ENCODE data around the gene TROAP.

Gene TROAP

DNA sequence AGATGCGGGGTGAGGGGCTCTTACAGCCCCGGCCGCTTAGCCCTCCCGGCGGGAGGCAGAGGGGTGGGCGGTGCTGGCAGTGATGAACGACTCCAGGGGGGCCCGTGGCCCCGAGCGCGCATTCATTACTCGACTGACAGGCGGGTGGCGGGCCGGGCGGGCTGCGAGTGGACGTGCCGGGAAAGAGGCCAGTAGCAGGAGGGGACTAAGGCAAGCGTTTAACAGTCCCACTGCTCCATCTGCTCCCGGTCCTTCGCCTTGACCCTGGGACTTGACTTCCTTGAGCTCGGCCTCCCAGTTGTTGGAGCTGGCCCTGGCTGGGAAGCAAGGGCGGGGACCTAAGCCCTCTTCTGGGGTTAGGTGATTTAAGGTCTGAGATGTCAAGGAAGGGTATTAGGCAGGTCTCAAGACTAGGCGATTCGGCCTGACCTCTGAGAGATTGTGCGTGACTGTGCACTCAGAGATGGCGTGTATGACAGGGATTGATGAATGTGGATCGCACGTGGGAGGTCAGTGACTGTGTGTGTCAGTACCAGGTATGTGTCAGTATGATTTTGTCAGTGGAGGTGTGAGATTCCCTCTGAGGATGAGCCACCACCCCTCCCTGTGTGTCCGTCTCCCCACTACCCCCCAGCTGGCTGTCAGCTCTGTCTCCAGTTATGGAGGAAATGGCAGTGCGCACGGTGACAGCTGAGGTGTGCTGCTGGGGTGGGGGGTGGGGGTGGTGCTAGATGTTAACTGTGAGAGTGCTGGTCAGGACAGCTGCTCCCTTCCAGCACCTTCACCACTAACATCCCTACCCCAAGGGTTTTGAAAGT, 20.1 kb downstream of the TROAP start:
- DNase-seq (ENCODE audit: low spot score), result no peak

GRCh38 chr12:49344486-49345050, 21.5 kb downstream of the TROAP start:
- no peak for DNase-seq (ENCODE audit: low spot score)

DNA sequence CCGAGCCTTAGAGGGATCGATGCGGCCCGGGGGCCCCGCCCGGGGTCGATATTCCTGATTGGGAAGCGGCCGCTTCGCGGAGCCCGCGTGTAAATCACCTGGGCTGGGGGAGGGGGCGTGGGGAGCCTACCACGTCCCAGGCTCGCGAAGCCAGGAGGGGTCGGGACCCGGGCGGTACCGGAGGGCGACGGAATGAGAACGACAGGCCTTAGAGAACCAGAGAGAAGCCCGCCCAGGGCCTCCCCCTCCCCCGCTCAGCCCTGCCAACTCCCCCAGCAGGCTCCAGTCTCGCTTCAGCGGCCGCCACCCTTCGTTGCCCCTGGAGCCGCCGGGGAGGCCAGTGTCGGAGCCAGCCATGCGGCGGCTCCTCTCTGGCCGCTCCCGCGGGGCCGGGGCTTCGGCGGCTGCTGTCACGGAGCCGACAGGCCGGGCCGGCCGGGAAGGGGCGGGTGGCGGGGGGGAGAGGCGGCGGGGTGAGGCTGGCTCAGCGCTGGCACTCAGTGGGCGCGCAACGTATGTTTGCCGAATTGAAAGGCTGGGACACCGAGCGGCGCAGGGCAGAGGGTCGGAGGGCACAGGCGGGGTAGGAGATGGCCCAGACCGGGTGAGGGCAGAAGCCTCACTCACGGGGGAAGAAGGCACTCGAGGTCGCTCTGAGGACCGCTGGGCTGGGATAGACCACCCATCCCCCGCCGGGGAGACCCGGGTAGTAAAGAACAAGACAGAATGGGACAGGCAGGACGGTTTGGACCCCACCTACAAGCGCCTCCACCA, 22.2 kb downstream of the TROAP start:
- DNase-seq (ENCODE audit: low spot score), result peak; percentile 77

DNA sequence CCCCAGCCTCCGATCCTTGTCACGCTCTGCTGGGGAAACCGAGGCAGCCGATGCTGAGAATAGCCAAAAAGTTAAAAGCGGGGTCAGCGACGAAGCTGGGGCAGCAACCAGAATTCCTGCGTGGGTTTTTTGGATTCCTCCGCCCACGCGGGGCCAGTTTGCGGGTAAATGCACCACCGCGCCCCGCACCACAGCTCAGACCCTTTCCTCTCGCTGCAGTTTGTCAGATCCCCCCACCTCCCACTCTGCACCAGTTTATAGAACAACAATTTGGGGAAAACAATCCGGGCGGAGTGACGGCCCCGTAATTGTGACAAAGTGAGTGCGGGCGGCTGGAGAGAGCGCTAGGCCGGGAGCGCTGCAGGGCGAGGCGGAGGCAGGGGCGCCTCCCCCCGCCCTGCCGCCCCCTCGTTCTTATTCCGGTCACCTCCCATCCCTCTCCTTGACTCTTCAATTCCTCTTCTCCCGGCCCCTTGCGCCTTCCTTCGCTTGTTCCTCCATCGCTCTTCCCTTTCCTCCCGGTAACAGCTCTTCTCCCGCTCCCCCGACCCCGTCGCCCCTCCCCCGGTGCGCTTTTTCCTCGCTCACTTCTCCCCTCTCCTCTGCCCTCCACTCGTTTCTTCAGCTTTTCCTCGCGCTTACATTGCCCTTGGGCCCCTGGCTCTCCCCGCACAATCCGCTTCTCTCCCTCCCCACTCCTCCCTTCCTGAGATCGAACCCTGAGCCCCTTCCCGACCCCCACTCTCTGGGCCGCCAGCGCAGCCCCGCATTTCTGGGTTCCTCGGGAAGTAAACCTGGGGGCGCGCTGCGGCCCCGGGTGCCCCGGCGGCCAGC, 23.0 kb downstream of the TROAP start:
- no peak for DNase-seq (ENCODE audit: low spot score)

GRCh38 chr12:49346659-49347310, 23.7 kb downstream of the TROAP start, which contains the start of gene DNAJC22:
TSS of gene DNAJC22 (plus strand) at chr12:49346888. CDS start at chr12:49348873, 1,985 bp downstream.
- DNase-seq (ENCODE audit: low spot score), result no peak

DNA sequence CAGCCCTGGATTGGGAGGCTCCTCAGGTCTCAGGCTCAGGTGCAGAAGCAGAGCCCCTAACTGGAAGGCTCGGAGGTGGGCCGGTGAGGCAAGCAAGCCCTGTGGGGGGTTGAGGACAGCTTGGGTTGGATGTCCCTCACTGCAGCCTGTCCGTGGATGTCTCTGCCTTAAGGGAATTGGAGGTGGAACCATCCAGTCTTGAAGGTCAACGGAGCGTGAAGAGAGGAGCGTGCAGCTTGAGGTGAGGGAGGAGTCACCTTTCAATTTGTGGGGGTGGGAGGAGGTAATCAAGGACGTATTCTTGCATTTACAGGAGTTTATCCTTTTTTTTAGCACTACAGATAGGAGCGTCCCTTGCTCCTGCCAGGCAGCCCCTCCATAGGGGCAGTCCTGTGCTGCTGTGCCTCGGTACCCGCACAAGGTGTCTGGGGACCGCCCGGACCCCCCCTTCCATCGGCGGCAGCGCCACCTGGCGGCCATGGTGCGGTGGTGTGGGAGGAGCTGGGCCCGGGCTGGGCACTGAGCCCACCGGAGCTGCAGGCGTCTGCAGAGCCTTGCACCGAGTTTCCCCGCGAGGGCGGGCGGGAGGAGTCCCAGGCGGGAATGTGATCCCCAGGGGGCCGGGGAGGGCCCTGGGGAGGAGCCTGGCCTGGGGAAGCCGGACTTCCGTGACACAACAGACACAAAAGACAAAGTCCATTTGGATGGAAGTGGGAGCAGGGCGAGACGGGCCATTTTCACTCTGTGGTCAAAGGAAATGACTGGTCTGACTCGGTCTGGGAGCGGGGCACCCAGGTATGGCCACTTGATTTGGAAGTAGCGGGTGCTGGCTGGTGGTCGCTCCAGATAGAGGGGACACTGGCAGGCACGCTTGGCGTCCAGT, 24.5 kb downstream of the TROAP start:
- DNase-seq (ENCODE audit: low spot score), result peak; percentile 93

GRCh38 chr12:49348781-49349180, 25.7 kb downstream of the TROAP start:
- DNase-seq (ENCODE audit: low spot score), result no peak

- DNase-seq (ENCODE audit: low spot score), result no peak
Measured at GRCh38 chr12:49349266-49349665, 26.2 kb downstream of the TROAP start.

DNA sequence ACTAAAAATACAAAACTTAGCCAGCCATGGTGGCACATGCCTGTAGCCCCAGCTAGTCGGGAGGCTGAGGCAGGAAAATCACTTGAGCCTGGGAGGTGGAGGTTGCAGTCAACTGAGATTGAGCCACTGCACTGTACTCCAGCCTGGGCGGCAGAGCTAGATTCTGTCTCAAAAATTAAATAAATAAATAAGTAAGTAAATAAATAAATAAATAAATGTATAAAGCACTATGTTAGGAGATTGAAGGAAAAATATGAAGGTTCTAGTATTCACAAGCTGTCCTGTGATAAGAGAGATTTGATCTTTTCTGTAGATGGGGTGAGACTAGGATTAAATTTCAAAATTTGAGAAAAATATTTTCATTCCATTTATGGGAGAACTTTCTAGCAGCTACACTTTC, 29.3 kb downstream of the TROAP start:
- no peak for DNase-seq (ENCODE audit: low spot score)

DNA sequence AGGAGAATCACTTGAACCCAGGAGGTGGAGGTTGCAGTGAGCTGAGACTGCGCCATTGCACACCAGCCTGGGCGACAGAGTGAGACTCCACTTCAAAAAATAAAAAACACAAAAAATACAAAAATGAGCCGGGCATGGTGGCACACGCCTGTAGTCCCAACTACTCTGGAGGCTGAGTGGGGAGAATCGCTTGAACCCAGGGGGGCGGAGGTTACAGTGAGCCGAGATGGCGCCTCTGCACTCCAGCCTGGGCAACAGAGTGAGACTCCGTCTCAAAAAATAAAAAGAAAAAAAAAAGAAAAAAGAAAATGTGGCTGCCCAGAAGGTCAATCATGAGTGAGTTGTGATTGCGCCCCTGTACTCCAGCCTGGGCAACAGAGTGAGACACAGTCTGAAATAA, 32.9 kb downstream of the TROAP start:
- no peak for DNase-seq (ENCODE audit: low spot score)

- DNase-seq (ENCODE audit: low spot score), result peak; percentile 38
Measured at GRCh38 chr12:49357103-49357678, 34.1 kb downstream of the TROAP start.

- DNase-seq (ENCODE audit: low spot score), result peak; percentile 77
Measured at GRCh38 chr12:49358483-49359141, 35.6 kb downstream of the TROAP start.

DNA sequence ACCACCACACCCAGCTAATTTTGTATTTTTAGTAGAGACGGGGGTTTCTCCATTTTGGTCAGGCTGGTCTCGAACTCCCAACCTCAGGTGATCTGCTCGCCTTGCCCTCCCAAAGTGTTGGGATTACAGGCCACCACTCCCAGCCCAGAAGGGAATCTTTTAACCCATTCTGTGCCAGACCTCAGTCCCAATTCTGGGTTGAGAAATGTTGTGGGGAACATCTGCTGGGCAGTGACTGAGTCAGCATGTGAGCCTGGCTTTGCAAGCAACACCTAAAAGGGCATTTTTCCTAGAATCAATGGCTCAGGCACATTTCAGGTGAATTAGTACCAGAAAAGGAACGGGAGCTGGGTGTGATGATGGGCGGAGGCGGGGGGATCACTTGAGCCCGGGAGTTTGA, 36.6 kb downstream of the TROAP start:
- no peak for DNase-seq (ENCODE audit: low spot score)

GRCh38 chr12:49362077-49362476, 39.0 kb downstream of the TROAP start:
- DNase-seq (ENCODE audit: low spot score), result no peak

DNA sequence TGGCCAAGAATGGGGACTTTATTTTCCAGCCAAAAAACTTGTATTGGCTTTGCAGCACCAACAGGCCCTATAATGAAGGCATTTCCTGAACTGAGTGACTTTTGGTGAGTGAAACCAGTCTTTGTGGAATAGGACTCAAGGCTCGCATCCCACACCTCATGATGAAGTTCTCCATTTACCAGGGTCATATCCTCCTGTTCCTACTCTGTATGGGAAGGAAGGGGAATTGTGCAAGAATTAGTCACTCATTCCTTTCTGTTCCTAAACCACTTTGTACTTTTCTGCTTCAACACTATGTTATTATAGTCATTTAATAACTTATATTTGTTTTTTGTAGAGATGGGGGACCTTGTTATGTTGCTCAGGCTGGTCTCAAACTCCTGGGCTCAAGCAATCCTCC, 41.9 kb downstream of the TROAP start:
- no peak for DNase-seq (ENCODE audit: low spot score)

DNA sequence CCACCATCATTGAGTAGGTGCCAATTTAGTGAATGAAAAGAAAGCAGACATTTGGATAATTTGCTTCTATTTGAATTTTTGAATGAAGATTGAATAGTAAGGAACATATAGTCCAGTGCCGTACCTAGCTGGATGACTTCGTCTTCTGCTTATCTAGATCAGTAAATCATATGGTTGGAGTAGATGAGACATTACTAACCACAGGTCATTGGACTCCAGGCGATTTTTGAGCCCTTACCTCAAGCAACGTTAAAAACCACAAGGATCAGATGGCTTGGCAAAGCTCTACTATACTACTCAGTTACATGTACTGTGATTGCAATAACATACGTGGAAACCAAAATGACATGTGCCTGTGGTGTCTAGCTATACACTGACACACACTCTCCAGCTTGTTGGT, 42.5 kb downstream of the TROAP start:
- DNase-seq (ENCODE audit: low spot score), result no peak

GRCh38 chr12:49366096-49366651, 43.1 kb downstream of the TROAP start:
- no peak for DNase-seq (ENCODE audit: low spot score)

DNA sequence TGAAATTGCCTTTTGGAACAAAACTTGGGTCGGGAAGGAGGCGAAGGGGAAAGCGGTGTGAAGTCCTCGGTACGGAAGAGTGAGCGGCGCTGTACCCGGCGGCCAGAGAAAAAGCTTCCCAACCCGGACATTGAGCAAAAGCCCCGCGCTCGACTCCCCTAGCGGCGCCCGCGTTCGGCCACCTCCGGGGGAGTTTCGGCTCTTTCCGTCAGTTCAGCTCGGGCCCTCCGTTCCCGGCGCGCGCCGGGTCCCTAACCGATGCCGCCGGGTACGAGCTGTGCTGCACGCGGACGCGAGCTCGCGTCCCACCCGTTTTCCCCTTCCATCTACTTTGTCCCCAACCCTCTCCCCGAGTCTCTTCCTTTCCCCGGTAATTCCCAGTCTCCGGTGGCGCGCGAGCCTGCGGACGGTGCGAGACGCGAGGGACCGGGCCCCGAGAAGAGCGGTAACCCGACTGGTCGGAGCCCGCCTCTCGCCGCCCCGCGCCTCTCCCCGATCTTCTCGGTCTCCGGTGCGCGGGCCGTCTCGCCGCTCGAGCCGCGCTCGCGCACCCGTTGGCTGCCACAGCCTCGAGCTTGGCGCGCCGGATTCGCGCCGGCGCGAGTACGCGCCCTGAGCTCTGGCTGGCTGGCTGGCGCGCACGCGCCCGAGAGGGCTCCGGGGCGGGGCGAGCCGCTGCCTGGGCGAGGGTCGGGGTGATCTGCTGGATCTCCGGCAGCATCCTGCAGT, 43.8 kb downstream of the TROAP start:
- peak; percentile 95 for DNase-seq (ENCODE audit: low spot score)
